ENCODE results near the gene DRD1.

DNA sequence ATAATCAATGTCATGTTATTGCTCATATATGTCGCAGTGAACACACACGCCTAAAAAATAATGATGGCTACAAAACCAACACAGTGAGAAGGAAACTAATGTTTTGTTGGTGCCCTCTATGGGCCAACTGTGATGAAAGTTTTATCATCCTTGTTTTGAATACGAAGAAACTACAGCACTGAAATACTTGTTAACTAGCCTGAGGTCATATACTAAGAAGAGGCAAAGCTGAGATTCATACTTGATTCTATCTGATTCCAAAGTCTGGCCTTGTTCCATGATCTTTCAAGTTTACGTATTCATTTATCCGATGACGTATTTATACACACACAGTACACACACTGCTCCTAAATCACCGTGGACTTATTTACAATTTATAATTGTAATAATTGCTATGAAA, 16.1 kb upstream of the DRD1 start:
- TF ChIP-seq, protein P1, sequence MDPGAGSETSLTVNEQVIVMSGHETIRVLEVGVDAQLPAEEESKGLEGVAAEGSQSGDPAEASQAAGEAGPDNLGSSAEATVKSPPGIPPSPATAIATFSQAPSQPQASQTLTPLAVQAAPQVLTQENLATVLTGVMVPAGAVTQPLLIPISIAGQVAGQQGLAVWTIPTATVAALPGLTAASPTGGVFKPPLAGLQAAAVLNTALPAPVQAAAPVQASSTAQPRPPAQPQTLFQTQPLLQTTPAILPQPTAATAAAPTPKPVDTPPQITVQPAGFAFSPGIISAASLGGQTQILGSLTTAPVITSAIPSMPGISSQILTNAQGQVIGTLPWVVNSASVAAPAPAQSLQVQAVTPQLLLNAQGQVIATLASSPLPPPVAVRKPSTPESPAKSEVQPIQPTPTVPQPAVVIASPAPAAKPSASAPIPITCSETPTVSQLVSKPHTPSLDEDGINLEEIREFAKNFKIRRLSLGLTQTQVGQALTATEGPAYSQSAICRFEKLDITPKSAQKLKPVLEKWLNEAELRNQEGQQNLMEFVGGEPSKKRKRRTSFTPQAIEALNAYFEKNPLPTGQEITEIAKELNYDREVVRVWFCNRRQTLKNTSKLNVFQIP (CRISPR knock-in tag; IDR thresholded peaks at IDR 0.05; ENCODE audit: borderline replicate concordance, low read depth): no peak
- TF ChIP-seq, protein P2, sequence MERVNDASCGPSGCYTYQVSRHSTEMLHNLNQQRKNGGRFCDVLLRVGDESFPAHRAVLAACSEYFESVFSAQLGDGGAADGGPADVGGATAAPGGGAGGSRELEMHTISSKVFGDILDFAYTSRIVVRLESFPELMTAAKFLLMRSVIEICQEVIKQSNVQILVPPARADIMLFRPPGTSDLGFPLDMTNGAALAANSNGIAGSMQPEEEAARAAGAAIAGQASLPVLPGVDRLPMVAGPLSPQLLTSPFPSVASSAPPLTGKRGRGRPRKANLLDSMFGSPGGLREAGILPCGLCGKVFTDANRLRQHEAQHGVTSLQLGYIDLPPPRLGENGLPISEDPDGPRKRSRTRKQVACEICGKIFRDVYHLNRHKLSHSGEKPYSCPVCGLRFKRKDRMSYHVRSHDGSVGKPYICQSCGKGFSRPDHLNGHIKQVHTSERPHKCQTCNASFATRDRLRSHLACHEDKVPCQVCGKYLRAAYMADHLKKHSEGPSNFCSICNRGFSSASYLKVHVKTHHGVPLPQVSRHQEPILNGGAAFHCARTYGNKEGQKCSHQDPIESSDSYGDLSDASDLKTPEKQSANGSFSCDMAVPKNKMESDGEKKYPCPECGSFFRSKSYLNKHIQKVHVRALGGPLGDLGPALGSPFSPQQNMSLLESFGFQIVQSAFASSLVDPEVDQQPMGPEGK (CRISPR knock-in tag; IDR thresholded peaks at IDR 0.05; ENCODE audit: borderline replicate concordance): no peak
- TF ChIP-seq ZNF70 (CRISPR knock-in tag; IDR thresholded peaks at IDR 0.05) (no peak), CSDC2 (CRISPR knock-in tag; IDR thresholded peaks at IDR 0.05) (no peak), SNAI2 (CRISPR knock-in tag; IDR thresholded peaks at IDR 0.05) (no peak), CREB5 (CRISPR knock-in tag; IDR thresholded peaks at IDR 0.05; ENCODE audit: low read depth) (no peak), ISL1 (CRISPR knock-in tag; IDR thresholded peaks at IDR 0.05) (no peak), RARB (CRISPR knock-in tag; IDR thresholded peaks at IDR 0.05) (no peak), GLIS3 (CRISPR knock-in tag; IDR thresholded peaks at IDR 0.05) (no peak), ZFP30 (CRISPR knock-in tag; IDR thresholded peaks at IDR 0.05) (no peak), BACH2 (CRISPR knock-in tag; IDR thresholded peaks at IDR 0.05; ENCODE audit: borderline replicate concordance) (no peak), ZNF8 (CRISPR knock-in tag; IDR thresholded peaks at IDR 0.05) (no peak), ZC3H10 (CRISPR knock-in tag; IDR thresholded peaks at IDR 0.05) (no peak)
